ENCODE measurements around the gene KIAA1958. TPM values are rescaled to one million over a fixed set of nuclear protein-coding genes. Genes with fewer than 3 reads are reported as not detected.

The KIAA1958 gene
- total RNA-seq, 1 donor from 2014 or later = 12.0 TPM

DNA sequence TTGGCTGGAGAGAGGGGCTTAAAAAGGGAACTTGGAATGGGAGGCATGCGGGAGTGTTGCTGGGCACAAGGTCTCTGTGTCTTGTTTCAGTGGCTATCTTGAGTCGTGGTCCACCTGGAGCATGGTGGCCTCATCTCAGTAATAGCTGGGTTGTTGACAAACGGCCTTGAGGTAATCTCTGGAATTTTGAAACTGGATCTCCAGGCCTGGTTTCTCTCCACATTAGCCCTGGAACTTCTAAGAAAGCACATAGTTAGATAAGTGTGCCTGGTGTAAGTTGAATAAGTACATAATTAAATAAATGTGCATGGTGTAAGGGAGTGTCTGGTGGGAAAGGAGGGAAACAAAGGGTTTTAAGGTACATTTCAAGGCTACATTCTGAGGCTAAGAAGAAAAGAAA, 169.0 kb downstream of the KIAA1958 start:
- H3K4me1 Mint-ChIP-seq (ENCODE audit: low read depth, unreplicated experiment) = peaks cover 10% of the 10 kb centered on the region
- peaks cover 4% of the 10 kb centered on the region for H3K36me3 Mint-ChIP-seq (ENCODE audit: low read depth, unreplicated experiment)
- FAIRE-seq (no peak), DNase-seq (ENCODE audit: low read depth) (no peak)
- Histone ChIP-seq H3K9me3 (ENCODE audit: insufficient read depth, low read depth, low read length) (no peaks in the 10 kb centered on the region), H3K79me2 (ENCODE audit: insufficient read depth, low read length) (no peaks in the 10 kb centered on the region), H3K9ac (ENCODE audit: low read length) (no peak overlapping the region), H3K36me3 (ENCODE audit: insufficient read depth, low read length) (no peaks in the 10 kb centered on the region), H3K4me3 (ENCODE audit: insufficient read depth, low read depth, low read length) (no peak overlapping the region), H3K4me2 (ENCODE audit: low read length) (no peak overlapping the region), H4K20me1 (ENCODE audit: insufficient read depth, low read length) (no peaks in the 10 kb centered on the region), H3K27me3 (ENCODE audit: insufficient read depth, low read length) (no peaks in the 10 kb centered on the region), H3K27ac (ENCODE audit: low read depth, low read length) (no peak overlapping the region), H2AFZ (ENCODE audit: low read depth, low read length) (no peak overlapping the region), H3K4me1 (ENCODE audit: insufficient read depth, low read length) (no peaks in the 10 kb centered on the region)
- H3K27me3 Mint-ChIP-seq (ENCODE audit: low read depth, unreplicated experiment) = no peaks in the 10 kb centered on the region
- TF ChIP-seq, protein P1, sequence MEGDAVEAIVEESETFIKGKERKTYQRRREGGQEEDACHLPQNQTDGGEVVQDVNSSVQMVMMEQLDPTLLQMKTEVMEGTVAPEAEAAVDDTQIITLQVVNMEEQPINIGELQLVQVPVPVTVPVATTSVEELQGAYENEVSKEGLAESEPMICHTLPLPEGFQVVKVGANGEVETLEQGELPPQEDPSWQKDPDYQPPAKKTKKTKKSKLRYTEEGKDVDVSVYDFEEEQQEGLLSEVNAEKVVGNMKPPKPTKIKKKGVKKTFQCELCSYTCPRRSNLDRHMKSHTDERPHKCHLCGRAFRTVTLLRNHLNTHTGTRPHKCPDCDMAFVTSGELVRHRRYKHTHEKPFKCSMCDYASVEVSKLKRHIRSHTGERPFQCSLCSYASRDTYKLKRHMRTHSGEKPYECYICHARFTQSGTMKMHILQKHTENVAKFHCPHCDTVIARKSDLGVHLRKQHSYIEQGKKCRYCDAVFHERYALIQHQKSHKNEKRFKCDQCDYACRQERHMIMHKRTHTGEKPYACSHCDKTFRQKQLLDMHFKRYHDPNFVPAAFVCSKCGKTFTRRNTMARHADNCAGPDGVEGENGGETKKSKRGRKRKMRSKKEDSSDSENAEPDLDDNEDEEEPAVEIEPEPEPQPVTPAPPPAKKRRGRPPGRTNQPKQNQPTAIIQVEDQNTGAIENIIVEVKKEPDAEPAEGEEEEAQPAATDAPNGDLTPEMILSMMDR (IDR thresholded peaks at IDR 0.05; ENCODE audit: insufficient read depth, low read depth, low read length) = no peak
- TF ChIP-seq EZH2 (IDR thresholded peaks at IDR 0.05; ENCODE audit: insufficient read depth, low read length) = no peak
- no peak overlapping the region for H3K4me3 Mint-ChIP-seq (ENCODE audit: unreplicated experiment)
- H3K9me3 Mint-ChIP-seq (ENCODE audit: unreplicated experiment) = no peaks in the 10 kb centered on the region
- no peak overlapping the region for H3K27ac Mint-ChIP-seq (ENCODE audit: unreplicated experiment)

DNA sequence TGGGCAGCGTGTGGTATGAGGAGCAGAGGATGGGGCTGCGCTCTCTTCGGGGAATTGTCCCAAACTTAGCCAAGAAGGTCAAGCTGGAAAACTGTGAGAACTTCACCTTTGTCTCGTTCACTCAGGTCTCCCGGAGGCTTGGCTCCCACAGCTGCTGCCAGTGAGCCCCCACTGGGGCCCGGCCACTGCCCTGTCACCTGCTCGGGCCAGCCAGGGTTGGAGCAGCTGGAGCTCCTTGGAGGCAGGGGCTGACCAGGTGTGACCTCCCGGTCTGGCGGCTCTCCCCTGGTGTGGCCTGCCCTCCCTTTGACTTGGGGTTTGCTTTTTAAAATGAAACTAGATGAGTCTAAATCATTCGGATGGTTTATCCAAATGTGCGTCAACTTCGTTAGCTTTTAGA, 173.3 kb downstream of the KIAA1958 start:
- no peak overlapping the region for H3K27ac Mint-ChIP-seq (ENCODE audit: unreplicated experiment)
- Histone ChIP-seq H3K4me1 (ENCODE audit: insufficient read depth, low read length) (no peaks in the 10 kb centered on the region), H3K9me3 (ENCODE audit: insufficient read depth, low read depth, low read length) (no peaks in the 10 kb centered on the region), H3K9ac (ENCODE audit: low read length) (no peak overlapping the region), H4K20me1 (ENCODE audit: insufficient read depth, low read length) (no peaks in the 10 kb centered on the region), H3K4me2 (ENCODE audit: low read length) (no peak overlapping the region), H3K27me3 (ENCODE audit: insufficient read depth, low read length) (no peaks in the 10 kb centered on the region), H3K36me3 (ENCODE audit: insufficient read depth, low read length) (no peaks in the 10 kb centered on the region), H2AFZ (ENCODE audit: low read depth, low read length) (no peak overlapping the region), H3K4me3 (ENCODE audit: insufficient read depth, low read depth, low read length) (no peak overlapping the region), H3K79me2 (ENCODE audit: insufficient read depth, low read length) (no peaks in the 10 kb centered on the region), H3K27ac (ENCODE audit: low read depth, low read length) (no peak overlapping the region)
- H3K9me3 Mint-ChIP-seq (ENCODE audit: unreplicated experiment) = no peaks in the 10 kb centered on the region
- no peak for FAIRE-seq
- peaks cover 4% of the 10 kb centered on the region for H3K36me3 Mint-ChIP-seq (ENCODE audit: low read depth, unreplicated experiment)
- H3K4me3 Mint-ChIP-seq (ENCODE audit: unreplicated experiment) = no peak overlapping the region
- peaks cover 4% of the 10 kb centered on the region for H3K4me1 Mint-ChIP-seq (ENCODE audit: low read depth, unreplicated experiment)
- no peak for DNase-seq (ENCODE audit: low read depth)
- H3K27me3 Mint-ChIP-seq (ENCODE audit: low read depth, unreplicated experiment) = no peaks in the 10 kb centered on the region
- TF ChIP-seq EZH2 (IDR thresholded peaks at IDR 0.05; ENCODE audit: insufficient read depth, low read length) = no peak
- TF ChIP-seq, protein P1 (IDR thresholded peaks at IDR 0.05; ENCODE audit: insufficient read depth, low read depth, low read length) = no peak

DNA sequence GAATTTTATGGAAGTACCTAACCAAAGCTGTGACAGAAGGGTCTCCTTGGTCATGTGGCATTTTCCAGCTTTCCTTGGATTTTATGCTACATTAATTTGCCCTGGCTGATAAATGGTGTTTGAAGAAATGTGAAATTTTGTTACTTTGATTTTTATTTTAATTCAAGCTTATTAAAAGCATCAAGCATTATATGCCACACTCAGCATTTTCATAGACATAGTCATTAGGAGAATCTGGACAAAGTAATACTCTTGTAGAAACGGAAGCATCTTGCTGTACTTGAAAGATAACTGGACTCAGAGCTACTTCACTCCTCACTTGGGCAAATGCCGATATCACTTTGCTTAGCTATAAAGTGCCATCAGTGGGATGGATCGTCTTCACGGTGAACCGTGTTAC, 177.1 kb downstream of the KIAA1958 start:
- Histone ChIP-seq H3K36me3 (ENCODE audit: insufficient read depth, low read length) (no peaks in the 10 kb centered on the region), H4K20me1 (ENCODE audit: insufficient read depth, low read length) (no peaks in the 10 kb centered on the region), H3K27me3 (ENCODE audit: insufficient read depth, low read length) (no peaks in the 10 kb centered on the region), H3K9me3 (ENCODE audit: insufficient read depth, low read depth, low read length) (no peaks in the 10 kb centered on the region), H3K4me1 (ENCODE audit: insufficient read depth, low read length) (no peaks in the 10 kb centered on the region), H3K27ac (ENCODE audit: low read depth, low read length) (no peak overlapping the region), H3K79me2 (ENCODE audit: insufficient read depth, low read length) (no peaks in the 10 kb centered on the region), H3K9ac (ENCODE audit: low read length) (no peak overlapping the region), H2AFZ (ENCODE audit: low read depth, low read length) (no peak overlapping the region), H3K4me3 (ENCODE audit: insufficient read depth, low read depth, low read length) (no peak overlapping the region), H3K4me2 (ENCODE audit: low read length) (no peak overlapping the region)
- FAIRE-seq = no peak
- H3K36me3 Mint-ChIP-seq (ENCODE audit: low read depth, unreplicated experiment) = peaks cover 4% of the 10 kb centered on the region
- H3K4me1 Mint-ChIP-seq (ENCODE audit: low read depth, unreplicated experiment) = no peaks in the 10 kb centered on the region
- no peak for DNase-seq (ENCODE audit: low read depth)
- no peak overlapping the region for H3K4me3 Mint-ChIP-seq (ENCODE audit: unreplicated experiment)
- TF ChIP-seq, protein P1 (IDR thresholded peaks at IDR 0.05; ENCODE audit: insufficient read depth, low read depth, low read length) = no peak
- TF ChIP-seq EZH2 (IDR thresholded peaks at IDR 0.05; ENCODE audit: insufficient read depth, low read length) = no peak
- no peak overlapping the region for H3K27ac Mint-ChIP-seq (ENCODE audit: unreplicated experiment)
- no peaks in the 10 kb centered on the region for H3K27me3 Mint-ChIP-seq (ENCODE audit: low read depth, unreplicated experiment)
- no peaks in the 10 kb centered on the region for H3K9me3 Mint-ChIP-seq (ENCODE audit: unreplicated experiment)

Data from astrocyte (in vitro differentiated cells and primary cell).